Cardiac septum (tissue), 1 donor: Measurements from ENCODE around the gene HOXB9. TPM values are rescaled to one million over a fixed set of nuclear protein-coding genes. Genes with fewer than 3 reads are reported as not detected.

Experiments
- DNase-seq: peaks from one replicate; pipeline ENCODE4 v3.0.0-alpha.2; 2020; ENCODE audit warnings: low spot score
- intact Hi-C: fragments of 100-400 bp; cut with DNase I; formaldehyde crosslinking; loops from one replicate; pipeline ENCODE4 v1.14.0; 2022
- total RNA-seq: library from RNA; stranded (reverse); fragmentation: NEBNext Ultra II Directional; extraction: Animal tissue kit (Norgen Biotek cat#: 25700); gene quantifications from one replicate; pipeline ENCODE4 v1.2.1, GENCODE V29; 2021
- donor health status: DM: no; HTN: no; CAD: no.

The HOXB9 gene
- total RNA-seq, 1 donor from 2014 or later: not detected

- intact Hi-C loops: no loop called here
- no peak for DNase-seq
These were observed 14.7 kb upstream of the HOXB9 start for GRCh38 chr17:48640858-48641180.

DNA sequence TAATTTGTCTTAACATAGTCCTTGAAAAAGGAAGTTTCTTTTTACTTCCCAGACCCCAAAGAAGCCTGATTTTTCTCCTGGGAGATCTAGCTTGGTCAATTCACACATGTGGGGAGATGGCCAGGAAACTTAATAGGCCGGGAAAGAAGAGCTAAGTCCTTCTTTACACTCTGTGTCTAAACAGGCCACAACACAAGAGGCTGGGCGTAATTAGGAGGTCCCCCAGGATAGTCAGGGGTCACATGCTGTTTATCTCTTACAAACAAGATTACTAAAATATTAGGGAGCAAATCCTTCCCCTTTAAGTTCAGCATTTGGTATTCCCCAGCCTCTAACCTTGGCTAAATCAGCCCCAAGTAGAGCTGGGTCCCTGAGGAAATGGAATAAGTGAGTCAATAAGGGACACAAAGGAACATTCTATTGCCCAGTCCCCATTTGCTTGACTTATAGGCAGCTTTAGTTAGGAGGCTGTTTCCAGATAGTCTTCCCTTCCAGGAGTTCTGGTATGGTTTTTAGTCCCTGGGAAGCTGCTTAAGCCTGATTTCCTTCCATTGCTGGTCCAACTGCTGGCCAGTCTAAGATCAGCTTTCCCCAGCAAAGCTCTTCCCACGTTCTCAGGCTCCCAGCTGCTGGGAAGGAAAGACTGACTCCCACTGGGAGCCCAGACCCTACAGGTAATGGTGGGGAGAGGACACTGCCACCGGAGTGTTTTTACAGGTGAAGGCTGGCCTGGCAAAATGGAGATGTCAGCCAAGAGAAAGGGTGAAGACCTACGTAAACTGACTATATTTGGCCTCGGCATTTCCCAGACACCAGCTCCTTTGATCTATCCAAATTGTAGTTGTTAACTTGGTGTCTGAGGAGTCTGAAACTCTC is 14.1 kb upstream of the HOXB9 start:
- intact Hi-C loops: no loop called here
- no peak for DNase-seq

DNA sequence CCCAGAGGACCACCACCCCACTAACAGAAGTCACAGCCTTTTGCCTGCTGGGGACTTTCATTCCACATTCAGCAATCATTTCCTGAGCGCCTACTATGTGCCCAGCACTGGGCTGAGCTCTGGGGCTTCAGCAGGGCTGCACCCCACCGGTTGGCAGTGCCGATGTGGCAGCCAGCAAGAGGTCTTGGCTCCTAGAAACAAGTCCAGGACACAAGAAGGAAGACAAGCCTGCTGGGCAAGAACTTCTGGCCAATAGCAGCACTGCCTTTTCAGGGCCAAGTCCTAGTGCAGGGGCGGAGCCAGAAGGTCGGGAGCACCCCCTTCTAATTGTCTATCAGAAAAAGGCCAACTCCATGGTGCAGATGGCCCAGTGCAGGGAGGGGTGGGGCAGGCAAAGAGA is 13.0 kb upstream of the HOXB9 start:
- intact Hi-C loops: no loop called here
- DNase-seq: no peak

DNA sequence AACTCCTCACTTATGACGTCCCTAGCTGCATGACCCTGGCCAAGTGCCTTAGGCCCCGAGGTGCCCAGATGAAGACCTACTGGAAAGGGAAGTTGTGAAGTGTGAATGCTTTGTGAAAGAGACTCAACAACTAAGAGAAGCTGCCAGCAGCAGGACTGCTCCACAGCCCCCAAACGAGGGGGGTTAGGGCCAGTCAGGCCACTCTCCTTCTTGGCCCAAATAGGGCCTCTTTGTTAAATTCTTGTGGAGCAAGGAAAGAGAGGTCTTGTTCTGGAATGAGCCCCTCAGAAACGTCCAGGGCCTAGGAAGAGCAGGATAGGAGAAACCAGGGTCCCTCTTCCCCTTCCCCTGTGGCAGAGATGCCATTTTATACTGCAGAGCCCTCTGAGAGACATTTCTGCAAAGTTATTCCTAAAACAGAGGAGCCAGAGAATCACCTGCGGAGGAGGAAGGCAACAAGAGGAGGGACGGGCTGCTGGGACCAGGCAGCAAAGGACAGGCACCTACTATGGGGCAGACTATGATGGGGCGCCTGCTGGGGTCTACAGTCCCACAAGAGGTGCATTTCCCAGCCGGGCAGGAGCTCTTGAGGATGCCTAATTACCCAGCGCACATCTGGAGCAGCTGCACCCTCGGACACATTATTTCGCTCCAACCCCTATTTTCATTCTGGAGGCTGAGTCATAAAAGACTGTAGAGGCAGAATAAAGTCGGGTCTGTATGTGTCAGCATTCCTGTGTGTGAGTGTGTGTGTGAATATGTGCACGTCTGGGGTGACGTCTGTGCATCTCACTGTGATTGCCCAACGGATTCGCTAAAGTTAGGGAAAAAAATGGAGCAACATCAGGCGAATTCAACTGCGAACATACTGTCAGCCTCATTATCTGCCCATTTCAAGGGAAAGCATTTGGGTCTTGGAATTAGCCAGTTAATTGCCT is 11.4 kb upstream of the HOXB9 start:
- intact Hi-C loops: no loop called here
- peak; percentile 53 for DNase-seq

DNA sequence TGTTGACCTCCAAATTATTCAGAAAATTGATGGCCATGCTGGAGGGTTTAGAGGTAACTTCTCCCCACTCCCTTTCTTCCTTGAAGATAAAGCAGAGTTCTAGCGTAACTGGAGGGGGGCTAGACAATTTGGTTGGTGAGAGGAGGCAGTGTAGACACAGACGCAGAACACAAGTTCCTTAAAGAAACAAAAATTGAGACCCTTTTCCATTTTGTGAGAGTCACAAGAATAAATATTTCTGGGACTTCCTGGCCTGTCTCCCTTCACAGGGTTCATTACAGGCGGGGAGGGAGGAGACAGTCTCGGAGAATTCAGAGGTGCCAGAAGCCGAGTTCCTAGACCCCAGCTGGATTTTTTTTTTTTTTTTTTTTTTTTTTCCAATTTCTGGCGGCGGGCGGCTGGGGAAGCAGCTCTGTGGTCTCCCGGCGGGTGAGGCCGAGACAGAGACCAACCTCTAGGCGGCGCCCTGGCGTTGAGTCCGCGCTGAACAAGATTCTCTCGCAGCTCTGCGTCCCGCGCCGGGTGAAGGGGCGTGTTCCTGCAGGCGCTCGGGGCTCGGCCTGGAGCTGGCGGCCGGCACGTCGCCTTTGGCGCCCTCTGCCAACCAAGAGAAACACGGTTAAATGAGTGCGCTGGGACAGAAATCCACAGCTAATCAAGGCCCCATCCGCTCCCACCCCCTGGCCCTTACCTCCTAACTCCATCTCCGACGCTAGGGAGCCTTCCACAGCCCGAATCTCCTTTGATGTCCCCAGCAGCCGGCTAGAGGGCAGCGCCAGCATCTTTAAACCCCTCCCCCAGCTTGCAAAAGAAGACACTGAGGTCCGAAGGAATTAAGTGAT is 10.2 kb upstream of the HOXB9 start:
- no peak for DNase-seq
- intact Hi-C loops: no loop called here

GRCh38 chr17:48634493-48635208 is 8.5 kb upstream of the HOXB9 start:
- DNase-seq: no peak
- intact Hi-C loops: no loop called here

GRCh38 chr17:48633266-48633677 is 7.1 kb upstream of the HOXB9 start:
- DNase-seq: no peak
- intact Hi-C loops: no loop called here

DNA sequence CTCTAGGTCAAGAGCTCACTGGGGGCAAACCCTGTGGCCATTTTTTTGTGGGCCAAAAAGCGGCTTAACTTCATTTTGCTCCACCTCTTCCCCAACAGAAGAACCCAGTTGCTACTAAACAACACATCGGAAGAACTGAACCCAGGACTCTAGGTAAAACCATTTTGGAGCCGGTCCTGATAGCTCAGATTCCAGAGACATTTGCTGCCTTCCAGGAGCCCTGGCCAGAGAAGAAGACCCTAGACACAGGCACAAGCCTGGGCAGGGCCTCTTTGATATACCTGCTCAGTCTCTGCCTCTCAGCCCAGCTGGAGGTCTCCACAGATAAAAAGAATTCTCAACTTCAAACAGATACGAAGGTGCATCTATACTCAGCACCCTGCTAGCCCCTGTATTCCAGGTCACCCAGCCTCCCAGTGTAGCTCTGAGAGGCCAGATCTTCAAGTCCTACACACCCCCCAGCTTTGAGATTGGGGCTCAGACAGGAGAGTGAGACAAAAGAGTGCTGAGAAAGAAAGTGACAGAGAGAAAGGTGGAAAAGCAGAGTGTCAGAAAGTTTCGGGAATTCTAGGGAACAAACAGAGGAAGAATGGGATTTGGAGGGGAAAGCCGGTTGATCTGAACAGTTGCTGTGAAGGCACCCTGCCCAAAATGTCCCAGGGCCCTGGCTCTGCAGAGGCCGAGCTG is 6.6 kb upstream of the HOXB9 start:
- intact Hi-C loops: no loop called here
- DNase-seq: no peak

- intact Hi-C loops: no loop called here
- DNase-seq: peak; percentile 49
These were observed 5.8 kb upstream of the HOXB9 start for GRCh38 chr17:48631693-48632578.

GRCh38 chr17:48630925-48631692 is 5.0 kb upstream of the HOXB9 start:
- no peak for DNase-seq

GRCh38 chr17:48630009-48630924 is 4.1 kb upstream of the HOXB9 start:
- intact Hi-C loops: no loop called here
- no peak for DNase-seq

More at GRCh38 chr17:48630925-48631692, 5.0 kb upstream of the HOXB9 start:
- intact Hi-C loops: no loop called here

DNA sequence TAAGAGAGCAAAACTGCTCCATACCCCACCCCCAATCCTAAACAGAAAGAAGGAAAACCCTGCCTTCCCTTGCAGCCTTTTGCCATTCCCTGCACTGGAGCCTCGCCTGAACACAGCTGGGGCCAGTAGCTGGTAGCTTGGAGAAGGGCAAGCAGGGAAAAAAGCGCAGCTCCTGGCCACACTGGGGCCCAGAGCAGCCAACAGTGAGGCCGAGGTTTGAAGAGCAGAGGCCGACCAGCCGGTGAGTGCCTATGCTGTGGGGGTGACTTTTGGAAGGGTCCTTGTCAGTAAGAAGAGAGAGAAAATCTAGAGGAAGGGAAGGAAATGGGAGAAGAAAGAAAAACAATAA is 3.2 kb upstream of the HOXB9 start:
- intact Hi-C loops: no loop called here
- no peak for DNase-seq

GRCh38 chr17:48628649-48629410 is 2.7 kb upstream of the HOXB9 start:
- DNase-seq: no peak
- intact Hi-C loops: no loop called here

- no peak for DNase-seq
- intact Hi-C loops: no loop called here
These were observed 1.7 kb upstream of the HOXB9 start for GRCh38 chr17:48627623-48628521.
